WTC11 (cell line): ENCODE data around the gene PAWR. TPM values are rescaled to one million over a fixed set of nuclear protein-coding genes. Genes with fewer than 3 reads are reported as not detected.

Source experiments
- ATAC-seq: fragments of 200-7000 bp; cut with Tn5 transposase; 2 replicates; pipeline ENCODE4 v1.10.0; 2021; ENCODE audit warnings: mild to moderate bottlenecking, moderate library complexity
- CTCF ChIA-PET: fragments of 300-600 bp; sonication (Branson Sonifier 250); formaldehyde crosslinking; loops from one replicate; lab custom pipeline; 2021; ENCODE audit warnings: antibody characterized with exemption; lab: Charles Lee
- POLR2A ChIA-PET: fragments of 350-600 bp; sonication (Branson Sonifier 250); formaldehyde crosslinking; loops from one replicate; lab custom pipeline; 2021; ENCODE audit warnings: antibody characterized with exemption; lab: Charles Lee
- DNase-seq: peaks from one replicate; pipeline ENCODE4 v3.0.0; 2021; ENCODE audit warnings: low spot score
- H3K27ac Mint-ChIP-seq: 2 replicates; pipeline ENCODE4 v1.8.0; 2021; ENCODE audit warnings: mixed read lengths
- H3K27me3 Mint-ChIP-seq: 2 replicates; pipeline ENCODE4 v1.8.0; 2021; ENCODE audit warnings: low read depth, mild to moderate bottlenecking, moderate library complexity, mixed read lengths
- H3K36me3 Mint-ChIP-seq: 2 replicates; pipeline ENCODE4 v1.8.0; 2021; ENCODE audit warnings: mixed read lengths
- H3K4me1 Mint-ChIP-seq: 2 replicates; pipeline ENCODE4 v1.8.0; 2022; ENCODE audit warnings: mixed read lengths
- H3K4me3 Mint-ChIP-seq: 2 replicates; pipeline ENCODE4 v1.8.0; 2021; ENCODE audit warnings: mild to moderate bottlenecking, moderate library complexity, mixed read lengths
- H3K9me3 Mint-ChIP-seq: 2 replicates; pipeline ENCODE4 v1.8.0; 2021; ENCODE audit warnings: mixed read lengths
- FOXK1 ChIP-seq: sonication (generic); formaldehyde crosslinking; IDR thresholded peaks from 2 replicates; pipeline ENCODE4 v1.8.0; 2022; ENCODE audit warnings: mild to moderate bottlenecking, moderate library complexity, missing genetic modification reagents
- GRHL2 ChIP-seq: fragments of 250-450 bp; sonication (Bioruptor Pico); IDR thresholded peaks from 2 replicates; pipeline ENCODE4 v1.8.0; 2022; ENCODE audit warnings: mild to moderate bottlenecking, moderate library complexity; ENCODE audit not compliant: insufficient replicate concordance, severe bottlenecking
- HMGA2 ChIP-seq: fragments of 250-450 bp; sonication (Bioruptor Pico); IDR thresholded peaks from 2 replicates; pipeline ENCODE4 v1.4.0; 2021; ENCODE audit warnings: mild to moderate bottlenecking, moderate library complexity
- KAT7 ChIP-seq: sonication (generic); formaldehyde crosslinking; IDR thresholded peaks from 2 replicates; pipeline ENCODE4 v1.8.1; 2023; ENCODE audit warnings: missing genetic modification reagents, mild to moderate bottlenecking, borderline replicate concordance
- MXD4 ChIP-seq: fragments of 250-450 bp; sonication (Bioruptor Pico); IDR thresholded peaks from 2 replicates; pipeline ENCODE4 v1.8.0; 2021; ENCODE audit warnings: mild to moderate bottlenecking, moderate library complexity, borderline replicate concordance
- NFE2L1 ChIP-seq: sonication (generic); formaldehyde crosslinking; IDR thresholded peaks from 2 replicates; pipeline ENCODE4 v1.8.1; 2023; ENCODE audit warnings: missing genetic modification reagents
- PRDM15 ChIP-seq: sonication (generic); formaldehyde crosslinking; IDR thresholded peaks from 2 replicates; pipeline ENCODE4 v1.8.0; 2022; ENCODE audit warnings: missing genetic modification reagents
- SOX15 ChIP-seq: fragments of 250-450 bp; sonication (Bioruptor Pico); IDR thresholded peaks from 2 replicates; pipeline ENCODE4 v1.9.0; 2021; ENCODE audit warnings: mild to moderate bottlenecking
- SP1 ChIP-seq: sonication (generic); formaldehyde crosslinking; conservative IDR thresholded peaks from 2 replicates; pipeline ENCODE4 v1.8.1; 2022; ENCODE audit warnings: missing genetic modification reagents
- TEAD4 ChIP-seq: sonication (generic); formaldehyde crosslinking; IDR thresholded peaks from 2 replicates; pipeline ENCODE4 v1.8.0; 2022; ENCODE audit warnings: mild to moderate bottlenecking, missing genetic modification reagents
- TP53 ChIP-seq: sonication (generic); formaldehyde crosslinking; IDR thresholded peaks from 2 replicates; pipeline ENCODE4 v1.8.1; 2023; ENCODE audit warnings: mild to moderate bottlenecking, missing genetic modification reagents
- ZNF263 ChIP-seq: sonication (generic); formaldehyde crosslinking; IDR thresholded peaks from 2 replicates; pipeline ENCODE4 v1.8.1; 2022; ENCODE audit warnings: low read depth, mild to moderate bottlenecking, moderate library complexity, missing genetic modification reagents
- ZNF425 ChIP-seq: fragments of 250-450 bp; sonication (Bioruptor Pico); conservative IDR thresholded peaks from 2 replicates; pipeline ENCODE4 v1.9.0; 2021; ENCODE audit warnings: mild to moderate bottlenecking
- ZNF671 ChIP-seq: fragments of 250-450 bp; sonication (Bioruptor Pico); IDR thresholded peaks from 2 replicates; pipeline ENCODE4 v1.8.0; 2021; ENCODE audit warnings: mild to moderate bottlenecking
- ZSCAN18 ChIP-seq: fragments of 250-450 bp; sonication (Bioruptor Pico); IDR thresholded peaks from 2 replicates; pipeline ENCODE4 v2.1.2; 2022; ENCODE audit warnings: mild to moderate bottlenecking, moderate library complexity
- total RNA-seq: library from RNA; stranded (reverse); gene quantifications from 3 replicates; pipeline ENCODE4 v1.2.3, GENCODE V29; 2021
- TF ChIP-seq, protein P1 (sequence below): sonication (generic); formaldehyde crosslinking; IDR thresholded peaks from 2 replicates; pipeline ENCODE4 v1.8.0; 2022; ENCODE audit warnings: mild to moderate bottlenecking, missing genetic modification reagents
- TF ChIP-seq, protein P2 (sequence below): sonication (generic); formaldehyde crosslinking; IDR thresholded peaks from 2 replicates; pipeline ENCODE4 v1.8.1; 2023; ENCODE audit warnings: mild to moderate bottlenecking, missing genetic modification reagents, moderate library complexity
- TF ChIP-seq, protein P3 (sequence below): fragments of 250-450 bp; sonication (Bioruptor Pico); IDR thresholded peaks from 2 replicates; pipeline ENCODE4 v1.9.0; 2021; ENCODE audit warnings: mild to moderate bottlenecking
- TF ChIP-seq, protein P4 (sequence below): sonication (generic); formaldehyde crosslinking; IDR thresholded peaks from 2 replicates; pipeline ENCODE4 v1.8.0; 2022; ENCODE audit warnings: mild to moderate bottlenecking, missing genetic modification reagents

PAWR gene
- total RNA-seq, 1 experiment from 2014 or later = 397 TPM

- TF ChIP-seq HMGA2 (CRISPR knock-in tag) (no peak), TEAD4 (no peak), KAT7 (CRISPR knock-in tag) (no peak), TP53 (CRISPR knock-in tag) (no peak)
- TF ChIP-seq, protein P1, sequence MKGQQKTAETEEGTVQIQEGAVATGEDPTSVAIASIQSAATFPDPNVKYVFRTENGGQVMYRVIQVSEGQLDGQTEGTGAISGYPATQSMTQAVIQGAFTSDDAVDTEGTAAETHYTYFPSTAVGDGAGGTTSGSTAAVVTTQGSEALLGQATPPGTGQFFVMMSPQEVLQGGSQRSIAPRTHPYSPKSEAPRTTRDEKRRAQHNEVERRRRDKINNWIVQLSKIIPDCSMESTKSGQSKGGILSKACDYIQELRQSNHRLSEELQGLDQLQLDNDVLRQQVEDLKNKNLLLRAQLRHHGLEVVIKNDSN (CRISPR knock-in tag) = no peak
- TF ChIP-seq, protein P2, sequence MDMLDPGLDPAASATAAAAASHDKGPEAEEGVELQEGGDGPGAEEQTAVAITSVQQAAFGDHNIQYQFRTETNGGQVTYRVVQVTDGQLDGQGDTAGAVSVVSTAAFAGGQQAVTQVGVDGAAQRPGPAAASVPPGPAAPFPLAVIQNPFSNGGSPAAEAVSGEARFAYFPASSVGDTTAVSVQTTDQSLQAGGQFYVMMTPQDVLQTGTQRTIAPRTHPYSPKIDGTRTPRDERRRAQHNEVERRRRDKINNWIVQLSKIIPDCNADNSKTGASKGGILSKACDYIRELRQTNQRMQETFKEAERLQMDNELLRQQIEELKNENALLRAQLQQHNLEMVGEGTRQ = no peak
Measured at GRCh38 chr12:79547735-79548609, 142.8 kb downstream of the PAWR start (continued).

DNA sequence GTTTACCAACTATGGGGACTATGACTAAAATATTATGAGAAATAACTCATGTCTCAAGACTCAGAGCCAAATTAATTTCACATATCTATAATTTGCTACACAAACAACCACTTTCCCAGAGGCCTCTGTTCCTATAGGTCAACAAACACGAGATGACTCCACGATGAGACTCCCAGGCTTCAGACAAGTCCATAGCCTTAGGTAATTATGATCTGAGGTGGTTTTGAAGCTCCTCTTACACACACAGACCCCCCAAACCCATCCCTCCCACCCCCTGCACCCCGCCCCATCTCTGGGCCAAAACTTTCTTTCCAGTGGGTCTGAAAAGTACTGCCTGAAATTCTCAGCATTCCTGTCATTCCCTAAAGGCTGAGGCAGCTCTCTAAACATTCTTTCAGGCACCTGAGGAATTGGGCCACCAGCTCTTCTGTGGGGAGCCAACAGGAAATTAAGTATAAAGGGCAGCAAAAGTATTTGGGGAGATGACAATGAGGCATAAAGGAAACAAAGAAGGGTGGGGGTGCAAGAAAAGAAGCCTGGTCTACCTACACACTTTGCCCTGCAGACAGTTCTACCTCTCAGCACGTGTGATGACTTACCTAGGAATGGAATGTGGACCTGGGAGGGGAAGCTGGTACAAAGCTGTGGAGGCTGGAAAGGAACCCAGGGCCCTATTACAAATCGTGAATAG, 143.6 kb downstream of the PAWR start:
- peak overlapping the region; percentile 99 for H3K27ac Mint-ChIP-seq
- no peaks in the 10 kb centered on the region for H3K27me3 Mint-ChIP-seq
- CTCF ChIA-PET = interaction anchor here (0.5 to 1.4 kb wide), 14 partner anchors 25 to 191 kb away, joined by 3 to 13 read pairs (median 3); partner anchors contain the start of gene PAWR
- H3K4me1 Mint-ChIP-seq = peaks cover 93% of the 10 kb centered on the region
- peak; percentile 91 for ATAC-seq
- peaks cover under 1% of the 10 kb centered on the region; the same call in 1 of the 2 replicates for H3K9me3 Mint-ChIP-seq
- peak; percentile 66 for DNase-seq
- peaks cover 22% of the 10 kb centered on the region for H3K36me3 Mint-ChIP-seq
- POLR2A ChIA-PET = interaction anchor here (0.7 to 3.5 kb wide), 7 partner anchors 15 to 387 kb away, joined by 3 to 27 read pairs (median 4); partner anchors contain the start of genes PAWR and PPP1R12A
- H3K4me3 Mint-ChIP-seq = peak overlapping the region; percentile 31; the same call in 1 of the 2 replicates
- TF ChIP-seq, protein P3, sequence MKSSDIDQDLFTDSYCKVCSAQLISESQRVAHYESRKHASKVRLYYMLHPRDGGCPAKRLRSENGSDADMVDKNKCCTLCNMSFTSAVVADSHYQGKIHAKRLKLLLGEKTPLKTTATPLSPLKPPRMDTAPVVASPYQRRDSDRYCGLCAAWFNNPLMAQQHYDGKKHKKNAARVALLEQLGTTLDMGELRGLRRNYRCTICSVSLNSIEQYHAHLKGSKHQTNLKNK (CRISPR knock-in tag) = no peak
- TF ChIP-seq GRHL2 (CRISPR knock-in tag) (no peak), SOX15 (CRISPR knock-in tag) (no peak), FOXK1 (peak; percentile 71), ZSCAN18 (CRISPR knock-in tag) (no peak), ZNF263 (CRISPR knock-in tag) (no peak), PRDM15 (CRISPR knock-in tag) (peak; percentile 71), MXD4 (CRISPR knock-in tag) (no peak), NFE2L1 (CRISPR knock-in tag) (0 out of 2 replicates have a peak, but pooled peaks have one; percentile 57), TEAD4 (peak; percentile 97), SP1 (CRISPR knock-in tag) (0 out of 2 replicates have a peak, but pooled peaks have one; percentile 15), ZNF425 (0 out of 2 replicates have a peak, but pooled peaks have one; percentile 50), ZNF671 (CRISPR knock-in tag) (no peak)
- TF ChIP-seq, protein P4, sequence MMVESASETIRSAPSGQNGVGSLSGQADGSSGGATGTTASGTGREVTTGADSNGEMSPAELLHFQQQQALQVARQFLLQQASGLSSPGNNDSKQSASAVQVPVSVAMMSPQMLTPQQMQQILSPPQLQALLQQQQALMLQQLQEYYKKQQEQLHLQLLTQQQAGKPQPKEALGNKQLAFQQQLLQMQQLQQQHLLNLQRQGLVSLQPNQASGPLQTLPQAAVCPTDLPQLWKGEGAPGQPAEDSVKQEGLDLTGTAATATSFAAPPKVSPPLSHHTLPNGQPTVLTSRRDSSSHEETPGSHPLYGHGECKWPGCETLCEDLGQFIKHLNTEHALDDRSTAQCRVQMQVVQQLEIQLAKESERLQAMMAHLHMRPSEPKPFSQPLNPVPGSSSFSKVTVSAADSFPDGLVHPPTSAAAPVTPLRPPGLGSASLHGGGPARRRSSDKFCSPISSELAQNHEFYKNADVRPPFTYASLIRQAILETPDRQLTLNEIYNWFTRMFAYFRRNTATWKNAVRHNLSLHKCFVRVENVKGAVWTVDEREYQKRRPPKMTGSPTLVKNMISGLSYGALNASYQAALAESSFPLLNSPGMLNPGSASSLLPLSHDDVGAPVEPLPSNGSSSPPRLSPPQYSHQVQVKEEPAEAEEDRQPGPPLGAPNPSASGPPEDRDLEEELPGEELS = peak; percentile 51; the same call in 1 of the 2 replicates
- TF ChIP-seq, protein P1 (CRISPR knock-in tag) = peak; percentile 19; the same call in 1 of the 2 replicates
- TF ChIP-seq, protein P2 = peak; percentile 38; the same call in 1 of the 2 replicates
